ENCODE data around the gene PER1. TPM values are rescaled to one million over a fixed set of nuclear protein-coding genes. Genes with fewer than 3 reads are reported as not detected.
A peak's percentile ranks its signal among the peaks of the same experiment; 100 is the strongest.

Gene PER1
- total RNA-seq, 1 experiment from 2014 or later: 10.6 TPM

DNA sequence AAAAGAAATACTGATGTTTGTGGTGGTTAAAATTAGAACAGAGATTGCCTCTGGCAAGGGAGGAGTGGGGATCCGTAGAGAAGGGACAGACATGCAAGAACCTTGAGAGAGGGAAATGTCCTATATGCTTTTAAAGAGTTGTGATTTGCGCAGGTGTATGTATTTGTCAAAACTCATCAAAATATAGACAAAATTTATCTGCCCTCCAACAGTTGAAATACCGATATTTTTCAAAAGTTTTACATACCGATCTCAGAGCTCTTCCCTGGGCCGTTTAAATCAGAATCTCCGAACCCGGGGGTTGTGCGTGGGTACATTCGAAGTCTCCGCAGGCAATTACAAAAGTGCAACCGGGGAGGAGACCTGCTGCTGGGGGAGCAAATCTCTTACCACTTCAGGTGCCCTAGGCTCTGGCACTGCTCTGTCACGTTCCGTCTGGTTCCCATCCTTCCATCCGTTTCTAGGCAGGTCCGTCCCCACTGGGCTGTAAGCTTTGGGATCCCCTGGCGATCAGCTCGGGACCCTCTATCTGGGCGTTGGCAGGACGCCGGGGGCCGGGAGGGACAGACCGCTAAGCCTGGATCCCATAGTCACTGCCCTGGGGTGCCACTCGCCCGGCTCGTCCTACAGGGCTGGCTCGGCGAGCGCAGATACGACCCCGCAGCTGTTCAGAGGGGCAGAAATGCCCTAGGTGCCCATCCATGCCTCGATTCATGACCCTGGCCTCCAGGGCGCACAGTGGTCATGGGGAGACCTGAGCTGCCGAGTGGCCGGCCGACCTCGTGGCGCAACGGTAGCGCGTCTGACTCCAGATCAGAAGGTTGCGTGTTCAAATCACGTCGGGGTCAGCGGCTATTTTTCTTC is 33.6 kb upstream of the PER1 start:
- Mint-ChIP-seq H3K4me3 (ENCODE audit: unreplicated experiment) (no peak overlapping the region), H3K9me3 (ENCODE audit: unreplicated experiment) (no peaks in the 10 kb centered on the region), H3K36me3 (ENCODE audit: insufficient read depth, unreplicated experiment) (no peaks in the 10 kb centered on the region), H3K27ac (ENCODE audit: unreplicated experiment) (no peak overlapping the region), H3K4me1 (ENCODE audit: low read depth, unreplicated experiment) (peaks cover 6% of the 10 kb centered on the region), H3K27me3 (ENCODE audit: insufficient read depth, unreplicated experiment) (no peaks in the 10 kb centered on the region)
- TF ChIP-seq CTCF (IDR thresholded peaks at IDR 0.05; ENCODE audit: insufficient read depth in 1 of 2, low read depth in 1 of 2, low read length in 1 of 2, severe bottlenecking in 1 of 2, unreplicated experiment in 1 of 2): no peak
- Histone ChIP-seq H3K4me1 (peaks cover 13% of the 10 kb centered on the region), H3K36me3 (ENCODE audit: control insufficient read depth, insufficient read depth, low read length) (no peaks in the 10 kb centered on the region), H3K4me3 (ENCODE audit: low read depth, low read length) (peak overlapping the region; percentile 84), H3K27me3 (replicated peaks; ENCODE audit: control insufficient read depth, insufficient read depth, low read length) (no peaks in the 10 kb centered on the region), H3K9me3 (no peaks in the 10 kb centered on the region)
- peak; percentile 71 to 84 for DNase-seq
- ChIA-PET POLR2A (interaction anchor here (0.6 to 1.2 kb wide), 2 partner anchors 12 to 103 kb away, joined by 3 to 5 read pairs; partner anchors contain the start of gene RANGRF), CTCF (interaction anchor here (0.6 kb wide), 1 partner anchor 29 kb away, joined by 3 read pairs; no protein-coding TSS in a partner anchor)
- intact Hi-C loops (cut with micrococcal nuclease; ENCODE audit: unreplicated experiment): loop anchor here (2.0 kb wide), 1 partner anchor 67 kb away; the partner anchor contains the start of gene ALOXE3
- BruUV-seq (replicated peaks): no TSS peak

DNA sequence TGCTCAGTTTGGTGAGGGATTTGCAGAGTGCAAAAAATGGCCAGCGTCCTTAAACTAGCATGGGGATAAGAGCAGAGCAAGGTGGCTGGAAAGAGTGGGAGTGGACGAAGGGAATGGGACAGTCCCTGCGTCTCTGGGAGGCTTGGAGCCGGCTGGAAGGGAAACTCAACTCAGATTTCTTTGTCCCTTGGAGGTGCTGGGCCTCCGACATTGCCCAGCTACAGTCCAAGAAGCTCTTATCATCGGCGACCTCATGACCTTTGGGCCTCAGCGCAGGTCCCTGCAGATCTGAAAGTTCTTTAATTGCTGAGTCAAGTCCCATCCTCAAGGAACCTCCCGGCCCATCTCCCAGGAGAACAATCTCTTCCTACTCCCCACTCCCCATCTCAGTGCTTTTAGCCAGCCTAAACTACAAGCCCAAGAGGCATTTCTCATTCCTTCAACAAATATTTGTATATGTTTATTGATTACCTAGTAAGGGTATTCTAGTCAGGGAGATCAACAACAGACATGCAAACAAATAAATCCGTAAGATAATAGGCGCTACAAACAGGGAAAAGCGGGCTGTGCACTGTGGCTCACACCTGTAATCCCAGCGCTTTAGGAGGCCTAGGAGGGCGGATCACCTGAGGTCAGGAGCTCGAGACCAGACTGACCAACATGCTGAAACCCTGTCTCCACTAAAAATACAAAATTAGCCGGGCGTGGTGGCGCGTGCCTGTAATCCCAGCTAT is 25.0 kb upstream of the PER1 start:
- Mint-ChIP-seq H3K36me3 (ENCODE audit: insufficient read depth, unreplicated experiment) (peaks cover 11% of the 10 kb centered on the region), H3K9me3 (ENCODE audit: unreplicated experiment) (no peaks in the 10 kb centered on the region), H3K4me3 (ENCODE audit: unreplicated experiment) (peak overlapping the region; percentile 89), H3K27ac (ENCODE audit: unreplicated experiment) (peak overlapping the region; percentile 88), H3K4me1 (ENCODE audit: low read depth, unreplicated experiment) (peaks cover 7% of the 10 kb centered on the region), H3K27me3 (ENCODE audit: insufficient read depth, unreplicated experiment) (no peaks in the 10 kb centered on the region)
- ChIA-PET CTCF (interaction anchor here (0.6 to 0.9 kb wide), 2 partner anchors 13 to 101 kb away, joined by 3 to 4 read pairs; partner anchors contain the start of gene BORCS6), POLR2A (interaction anchor here (1.2 kb wide), 1 partner anchor 44 kb away, joined by 9 read pairs; no protein-coding TSS in a partner anchor)
- no peak for TF ChIP-seq CTCF (IDR thresholded peaks at IDR 0.05; ENCODE audit: insufficient read depth in 1 of 2, low read depth in 1 of 2, low read length in 1 of 2, severe bottlenecking in 1 of 2, unreplicated experiment in 1 of 2)
- Histone ChIP-seq H3K4me1 (no peaks in the 10 kb centered on the region), H3K27me3 (replicated peaks; ENCODE audit: control insufficient read depth, insufficient read depth, low read length) (no peaks in the 10 kb centered on the region), H3K4me3 (ENCODE audit: low read depth, low read length) (peak overlapping the region; percentile 39), H3K9me3 (no peaks in the 10 kb centered on the region), H3K36me3 (ENCODE audit: control insufficient read depth, insufficient read depth, low read length) (no peaks in the 10 kb centered on the region)
- peak in 1 of 2 experiments; percentile 47 for DNase-seq
- intact Hi-C loops (cut with micrococcal nuclease; ENCODE audit: unreplicated experiment): no loop called here
- no TSS peak for BruUV-seq (replicated peaks)
